Measurements from ENCODE around the gene LITAFD. TPM values are rescaled to one million over a fixed set of nuclear protein-coding genes. Genes with fewer than 3 reads are reported as not detected.
"Not testable (repeated sequence)": the region's sequence is repeated elsewhere in the genome, so short reads cannot be mapped to it uniquely, and the experiment has no call there.

Gene LITAFD
- under 1 TPM in 1 of 12 donors, not detected in 11; 0.23 TPM for polyA plus RNA-seq (ENCODE audit: insufficient read length in 12 of 12)
- long read RNA-seq, donor 1, result 0 reads
- long read RNA-seq, donor 2, result 0 reads
- long read RNA-seq, donor 3, result 0 reads
- long read RNA-seq, donor 4, result 0 reads
- long read RNA-seq, donor 5, result 0 reads
- long read RNA-seq, donor 6, result 0 reads
- long read RNA-seq, donor 7, result 0 reads
- long read RNA-seq, donor 8, result 0 reads
- long read RNA-seq, donor 9, partial matches to known transcripts, result 9 of 9 reads
- long read RNA-seq, donor 9, other reads (novel, unspliced or antisense), result 0 of 9 reads
- long read RNA-seq, donor 10, result 0 reads
- long read RNA-seq, donor 11, result 0 reads

GRCh38 chr16:8882041-8882617 lies at the start of gene LITAFD:
TSS of gene LITAFD (plus strand) at chr16:8882351. CDS start at chr16:8884356, 2,005 bp downstream.
- DNase-seq, result no peak

- DNase-seq, result no peak
Measured at GRCh38 chr16:8832717-8833105, 49.4 kb upstream of the LITAFD start.

GRCh38 chr16:8836797-8837196 lies 45.4 kb upstream of the LITAFD start:
- not testable (repeated sequence) for DNase-seq

GRCh38 chr16:8837594-8837993 lies 44.6 kb upstream of the LITAFD start:
- not testable (repeated sequence) for DNase-seq

GRCh38 chr16:8842016-8842415 lies 40.1 kb upstream of the LITAFD start:
- not testable (repeated sequence) for DNase-seq

GRCh38 chr16:8843296-8843695 lies 38.9 kb upstream of the LITAFD start:
- not testable (repeated sequence) for DNase-seq

GRCh38 chr16:8845699-8846298 lies 36.4 kb upstream of the LITAFD start:
- DNase-seq, result no peak

- no peak for DNase-seq
Measured at GRCh38 chr16:8846401-8846932, 35.7 kb upstream of the LITAFD start.

- DNase-seq, result no peak
Measured at GRCh38 chr16:8847145-8847544, 35.0 kb upstream of the LITAFD start.

GRCh38 chr16:8847623-8848022 lies 34.5 kb upstream of the LITAFD start:
- DNase-seq, result no peak

- DNase-seq, result no peak
Measured at GRCh38 chr16:8848231-8848938, 33.8 kb upstream of the LITAFD start.

GRCh38 chr16:8848939-8849391 lies 33.2 kb upstream of the LITAFD start:
- DNase-seq, result no peak

- no peak for DNase-seq
Measured at GRCh38 chr16:8849411-8850011, 32.6 kb upstream of the LITAFD start.

GRCh38 chr16:8850279-8850885 lies 31.8 kb upstream of the LITAFD start:
- DNase-seq, result no peak

GRCh38 chr16:8851761-8852403 lies 30.3 kb upstream of the LITAFD start:
- no peak for DNase-seq

GRCh38 chr16:8852534-8852933 lies 29.6 kb upstream of the LITAFD start:
- DNase-seq, result no peak

- no peak for DNase-seq
Measured at GRCh38 chr16:8853150-8853549, 29.0 kb upstream of the LITAFD start.

- no peak for DNase-seq
Measured at GRCh38 chr16:8853611-8854010, 28.5 kb upstream of the LITAFD start.

GRCh38 chr16:8854298-8854948 lies 27.7 kb upstream of the LITAFD start:
- DNase-seq, result no peak
